CD4-positive, alpha-beta T cell treated with Interleukin-1 beta for 1 hour (primary cell): ENCODE measurements around the gene DUSP10.
A peak's percentile ranks its signal among the peaks of the same experiment; 100 is the strongest.

ENCODE experiments used
- DNase-seq, 2 donors: peaks; one replicate each; pipeline ENCODE4 v3.0.0-alpha.2; 2020 to 2022

Gene DUSP10

DNA sequence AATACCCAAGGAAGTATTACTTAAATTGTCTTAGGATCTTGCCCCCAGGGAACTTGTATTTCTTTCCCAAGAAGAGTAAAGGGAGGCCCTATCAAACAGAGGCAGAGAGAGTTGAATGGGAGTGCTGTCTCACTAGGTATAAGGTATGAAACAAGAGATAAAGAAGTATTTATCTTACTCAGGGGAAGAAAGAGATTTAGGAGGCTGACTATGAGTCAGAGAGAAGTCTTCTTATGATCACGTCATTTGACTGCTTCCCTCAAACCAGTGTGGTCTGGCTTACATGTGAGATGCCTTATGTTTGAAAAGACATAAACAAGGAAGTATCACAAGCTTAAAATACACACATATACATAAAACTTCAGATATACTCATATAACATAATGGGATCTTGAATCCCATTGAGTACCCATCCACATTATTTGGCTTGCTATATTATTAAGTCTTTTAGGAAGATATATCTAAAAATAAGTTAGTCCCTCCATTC is 29.6 kb downstream of the DUSP10 start:
- DNase-seq = peak; percentile 58 to 71

DNA sequence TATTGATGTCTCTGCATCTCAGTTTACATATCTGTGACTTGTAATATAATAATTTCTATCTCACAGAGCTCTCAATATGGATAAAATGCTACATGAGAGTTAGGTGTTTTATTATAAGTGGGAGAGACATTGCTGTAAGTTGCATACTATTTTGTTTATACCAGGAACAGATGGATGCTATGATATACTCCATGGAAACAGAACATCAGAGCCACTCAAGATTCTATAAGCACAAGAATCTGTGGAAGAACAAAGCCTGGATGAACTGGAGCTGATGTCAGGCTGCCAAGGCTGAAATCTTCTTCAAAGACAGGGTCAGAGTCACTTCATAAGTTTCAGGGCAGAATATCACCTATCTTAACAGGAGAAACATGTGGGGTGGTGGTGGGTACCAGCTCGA is 30.2 kb downstream of the DUSP10 start:
- DNase-seq = no peak

- no peak for DNase-seq
These were observed 30.8 kb downstream of the DUSP10 start for GRCh38 chr1:221711063-221711577.

DNA sequence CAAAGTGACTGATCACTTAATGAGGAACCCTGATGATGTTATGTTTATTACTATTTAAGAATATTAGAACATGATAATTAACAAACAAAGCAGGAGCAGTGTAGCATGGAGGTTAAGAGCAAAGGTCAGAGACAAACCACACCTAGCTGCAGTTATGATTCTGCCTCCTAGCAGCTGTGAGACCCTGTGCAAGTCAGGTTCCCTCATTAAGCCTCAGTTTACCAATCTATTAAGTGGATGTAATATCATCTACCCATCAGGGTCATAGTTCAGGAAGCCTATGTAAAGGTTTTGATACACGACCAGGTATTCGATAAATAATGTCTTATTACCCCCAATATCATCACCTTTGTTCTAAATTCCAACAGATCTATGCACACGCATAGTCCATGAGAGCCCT is 32.0 kb downstream of the DUSP10 start:
- no peak for DNase-seq

- peak; percentile 79 to 82 for DNase-seq
These were observed 32.9 kb downstream of the DUSP10 start for GRCh38 chr1:221708987-221709386.

DNA sequence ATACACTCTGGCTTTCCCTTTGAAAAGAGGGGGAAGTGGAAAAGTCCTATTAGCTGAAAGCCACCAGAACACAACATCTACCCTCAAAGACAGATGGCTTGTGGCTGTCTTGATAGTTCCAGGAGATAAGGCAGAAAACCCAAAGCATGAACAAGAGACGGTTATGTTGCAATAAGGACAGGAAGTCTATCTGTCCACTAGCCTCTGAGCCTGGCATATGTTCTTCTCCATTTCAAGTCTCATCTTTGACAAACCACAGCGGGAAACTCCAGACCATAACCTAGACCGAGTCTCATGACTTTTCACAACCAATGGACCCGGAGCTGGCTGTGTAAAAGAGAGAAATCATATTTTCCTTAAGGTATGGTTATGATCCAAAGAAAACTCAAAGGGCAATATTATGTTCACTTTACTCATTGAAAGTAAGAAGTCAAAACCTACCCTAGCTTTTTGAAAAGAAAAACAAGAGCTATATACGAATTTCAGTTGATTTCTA is 33.8 kb downstream of the DUSP10 start:
- peak; percentile 76 to 79 for DNase-seq

- no peak for DNase-seq
These were observed 34.9 kb downstream of the DUSP10 start for GRCh38 chr1:221706876-221707582.

DNA sequence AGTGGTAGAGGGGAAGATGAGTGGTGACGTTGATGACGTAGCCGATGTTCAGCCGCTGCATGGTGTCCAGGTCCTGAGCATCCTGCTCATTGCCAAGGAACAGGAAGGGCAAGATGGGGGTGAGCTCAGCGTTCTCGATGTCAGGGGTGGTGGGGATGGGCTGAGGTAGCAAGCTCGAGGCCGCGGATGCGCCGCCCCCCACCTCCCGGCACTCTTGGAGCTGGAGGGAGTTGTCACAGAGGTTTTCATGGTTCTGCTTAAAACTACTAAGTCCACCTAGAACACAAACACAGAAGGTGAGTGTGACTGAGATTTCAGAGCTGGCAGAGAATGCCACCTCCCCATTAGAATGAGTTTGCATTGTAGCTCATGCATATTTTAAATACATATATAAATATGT is 35.7 kb downstream of the DUSP10 start:
- no peak for DNase-seq

DNA sequence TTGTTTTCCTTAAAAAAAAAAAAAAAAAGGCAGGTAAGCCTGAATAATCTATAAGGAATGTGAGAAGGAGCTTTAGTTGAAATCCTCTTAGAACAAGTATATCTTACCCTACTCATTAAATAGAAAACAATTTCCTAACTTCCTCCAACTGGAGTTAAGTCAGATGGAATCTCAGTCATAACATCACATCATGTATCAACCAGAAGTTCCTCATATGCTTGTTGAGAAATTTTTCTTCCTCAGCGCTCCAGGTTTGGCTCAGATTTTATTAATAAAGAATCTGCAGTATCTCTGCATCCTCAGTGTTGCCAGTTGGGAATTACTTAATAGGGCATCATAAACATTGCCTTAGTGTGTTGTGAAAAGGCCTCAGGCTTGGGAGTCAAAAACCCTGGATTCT is 37.6 kb downstream of the DUSP10 start:
- no peak for DNase-seq

DNA sequence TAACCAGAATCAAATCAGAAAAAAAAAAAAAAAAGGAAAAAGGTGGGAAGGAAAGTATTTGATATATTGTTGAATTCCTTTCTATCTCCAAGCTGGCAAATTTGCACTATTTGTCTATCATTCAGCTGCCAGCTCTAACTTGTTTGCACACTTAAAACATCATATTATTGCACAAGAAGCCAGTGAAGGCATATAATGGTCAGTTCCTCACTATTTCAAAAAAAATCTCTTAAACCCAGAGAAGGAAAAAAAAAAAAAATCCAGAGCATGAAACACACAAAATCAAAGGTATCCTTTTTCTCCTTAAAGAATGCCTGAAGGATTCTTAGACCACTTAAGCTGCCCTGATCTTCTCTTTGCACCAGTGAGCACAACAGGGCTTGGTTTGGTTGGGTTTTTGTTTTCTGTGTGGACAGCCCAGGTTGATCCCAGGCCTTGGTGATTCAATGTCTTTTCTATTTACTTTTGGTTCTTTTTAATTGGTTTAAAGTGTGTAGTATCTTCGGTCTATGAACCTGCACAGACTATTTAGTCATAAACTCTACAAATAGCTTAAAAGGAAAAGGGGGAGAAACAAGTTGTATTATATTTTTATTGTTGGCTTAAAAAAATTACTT is 40.2 kb downstream of the DUSP10 start:
- no peak for DNase-seq

DNA sequence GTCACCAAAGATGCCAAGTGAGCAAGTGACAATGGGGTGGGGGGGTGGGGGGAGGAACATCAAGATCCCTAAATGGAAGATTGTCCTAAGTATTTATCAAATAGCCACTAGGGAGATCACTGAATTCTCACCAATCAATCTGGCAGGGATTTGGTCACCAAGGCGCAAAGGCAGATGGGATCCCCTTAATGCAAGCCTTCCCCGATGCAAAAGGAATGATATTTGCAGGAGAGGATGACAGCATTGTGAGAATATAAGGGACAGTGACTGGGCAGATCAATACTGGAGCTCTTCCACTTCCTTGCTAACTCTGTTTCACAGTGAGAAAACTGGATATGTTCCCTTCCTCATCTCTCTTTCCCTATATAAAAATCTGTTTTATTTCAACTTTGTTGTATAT is 40.9 kb downstream of the DUSP10 start:
- DNase-seq = no peak

DNA sequence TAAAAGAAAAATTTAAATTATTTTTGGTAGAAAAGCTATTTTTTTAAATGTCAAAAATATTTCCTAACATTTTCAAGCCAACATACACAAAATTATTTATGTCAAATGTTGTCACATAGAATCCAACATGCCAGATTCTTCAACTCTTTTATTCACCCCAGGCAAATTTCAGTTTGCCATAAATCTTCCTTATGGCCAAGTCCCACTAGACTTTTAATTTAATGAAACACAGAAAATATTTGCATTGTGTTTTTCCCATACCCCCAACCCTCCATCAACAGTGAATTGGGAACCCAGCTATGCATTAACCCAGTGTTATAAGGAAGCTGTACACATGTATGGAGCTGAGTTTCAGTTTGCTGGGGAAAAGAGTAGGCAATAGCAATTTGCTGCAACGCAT is 41.4 kb downstream of the DUSP10 start:
- DNase-seq = no peak

DNA sequence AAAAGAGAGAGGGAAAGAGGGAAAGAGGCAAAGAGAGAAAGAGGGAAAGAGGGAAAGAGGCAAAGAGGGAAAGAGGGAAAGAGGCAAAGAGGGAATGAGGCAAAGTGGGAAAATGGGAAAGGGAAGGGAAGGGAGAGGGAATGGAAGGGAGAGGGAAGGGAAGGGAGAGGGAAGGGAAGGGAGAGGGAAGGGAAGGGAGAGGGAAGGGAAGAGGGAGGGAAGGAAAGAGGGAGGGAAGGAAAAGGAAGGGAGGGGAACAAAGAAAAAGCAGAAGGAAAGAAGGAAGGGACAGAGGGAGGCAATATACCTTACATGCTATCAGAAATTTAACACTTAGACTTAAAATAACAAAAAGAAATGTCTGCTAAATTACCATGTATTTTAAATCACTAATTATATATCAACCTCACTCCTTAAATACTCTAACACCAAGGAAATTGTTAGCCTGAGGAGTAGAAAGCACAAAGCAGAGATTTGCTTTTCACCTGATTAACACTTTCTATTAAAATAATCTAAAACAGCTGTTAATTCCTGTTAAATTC is 41.8 kb downstream of the DUSP10 start:
- no peak for DNase-seq

DNA sequence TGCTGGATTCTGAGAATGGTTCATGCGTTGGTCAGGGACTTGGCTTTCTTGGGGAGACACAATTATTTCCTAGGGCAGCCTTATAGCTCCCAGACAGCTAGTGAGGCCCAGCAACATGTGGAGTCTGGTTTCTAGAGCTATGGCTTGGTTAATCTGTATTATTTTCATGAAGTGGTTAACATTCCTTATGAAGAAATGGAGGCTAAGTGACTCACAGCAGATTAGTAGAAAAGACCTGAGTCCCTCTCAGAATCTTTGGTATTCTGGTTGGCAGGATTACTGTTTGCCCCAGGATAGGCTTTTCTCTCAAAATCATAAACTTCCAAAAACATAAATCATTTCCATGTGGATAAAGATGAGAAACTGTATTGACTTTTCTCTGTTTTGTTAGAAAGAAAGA is 42.3 kb downstream of the DUSP10 start:
- no peak for DNase-seq

DNA sequence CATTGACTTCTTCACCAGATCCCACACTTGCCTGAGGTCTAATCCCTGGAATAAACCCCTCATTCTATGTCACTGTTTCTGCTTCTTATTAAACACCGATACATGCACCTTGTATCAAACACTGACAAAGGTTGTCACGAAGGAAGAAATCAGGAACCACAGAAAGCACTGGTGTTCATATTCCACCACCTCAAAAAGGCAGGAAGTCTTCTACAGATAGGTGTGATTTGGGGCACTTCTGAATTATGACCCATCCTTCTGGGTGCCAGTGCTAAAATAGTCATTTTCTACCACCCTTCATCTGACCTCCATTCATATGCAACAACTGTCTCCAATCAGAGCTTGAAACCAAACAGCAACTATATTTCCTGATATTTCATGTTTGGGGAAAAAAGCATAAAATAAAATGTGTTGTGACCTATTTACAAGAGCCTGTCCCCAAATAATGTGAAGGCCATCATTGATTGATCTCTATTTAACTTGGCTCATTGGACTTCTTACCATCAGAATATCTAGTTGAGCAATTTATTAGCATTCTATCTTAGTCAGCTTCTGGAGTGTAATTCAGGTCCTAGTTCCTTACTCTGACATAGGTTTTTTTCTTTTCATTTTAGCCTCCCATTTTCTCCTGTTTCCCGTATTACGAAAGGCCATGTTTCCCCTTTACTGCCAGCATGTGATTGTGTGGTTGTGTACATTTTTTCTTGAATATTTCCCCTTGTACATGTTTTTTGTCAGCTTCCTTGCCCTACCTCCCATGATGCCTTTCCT is 43.1 kb downstream of the DUSP10 start:
- DNase-seq = no peak

DNA sequence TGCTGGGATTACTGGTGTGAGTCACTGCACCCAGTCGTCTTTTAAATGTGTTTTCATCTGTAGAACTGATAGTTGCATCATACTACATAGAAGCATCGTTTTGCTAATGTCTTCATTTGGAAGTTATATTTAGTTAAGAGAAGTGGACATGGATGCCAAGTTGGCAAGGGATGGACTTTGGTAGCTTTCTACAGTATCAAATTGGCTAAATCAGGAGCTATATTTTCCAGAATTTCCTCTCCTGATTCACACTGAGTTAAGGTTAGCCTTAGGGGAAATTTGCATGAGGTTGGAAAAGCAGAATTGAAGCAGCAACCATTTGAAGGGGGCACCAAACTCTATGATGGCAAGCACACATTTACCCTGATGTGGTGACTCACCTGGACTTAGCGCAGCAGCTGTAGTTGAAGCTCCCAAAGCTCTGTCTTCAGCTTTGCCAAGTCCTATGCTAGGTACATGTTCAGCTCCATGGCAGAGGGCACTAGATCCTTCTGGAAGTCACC is 43.9 kb downstream of the DUSP10 start:
- no peak for DNase-seq

GRCh38 chr1:221696718-221697461 is 45.0 kb downstream of the DUSP10 start:
- no peak for DNase-seq

DNA sequence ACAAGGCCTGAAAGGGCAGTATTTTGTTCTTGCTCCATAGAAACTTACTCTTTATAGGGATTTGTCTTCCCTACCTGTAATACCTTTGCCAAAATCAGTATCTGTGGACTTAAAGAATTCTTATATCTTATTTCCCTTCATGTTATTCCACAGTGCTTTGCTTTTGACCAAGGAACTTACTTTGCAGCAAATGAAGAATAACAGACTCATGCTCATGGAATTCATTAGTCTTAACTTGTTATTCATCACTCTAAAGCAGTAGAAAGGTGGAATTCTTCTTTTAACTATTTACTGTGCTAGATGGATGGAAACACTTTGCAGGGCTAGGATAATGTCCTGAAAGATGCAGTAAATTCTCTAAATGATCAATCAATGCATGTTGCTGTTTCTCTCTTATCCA is 45.9 kb downstream of the DUSP10 start:
- no peak for DNase-seq

- DNase-seq = no peak
These were observed 46.6 kb downstream of the DUSP10 start for GRCh38 chr1:221695301-221695700.

DNA sequence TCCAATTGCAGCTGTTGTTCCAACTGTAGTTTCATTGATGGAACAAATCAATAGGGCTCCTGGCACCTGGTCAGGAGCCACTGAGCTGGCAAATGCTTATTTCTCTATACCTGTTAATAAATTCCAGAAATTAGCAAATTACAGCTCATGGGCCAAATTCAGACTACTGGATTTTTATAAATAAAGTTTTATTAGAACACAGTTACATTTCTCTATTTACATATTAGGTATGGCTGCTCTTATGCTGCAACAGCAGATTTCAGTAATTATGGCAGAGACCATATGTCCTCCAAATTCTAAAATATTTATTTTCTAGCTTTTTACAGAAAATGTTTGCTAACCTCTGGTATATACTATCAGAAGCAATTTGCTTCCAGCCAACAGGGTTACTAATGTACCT is 47.8 kb downstream of the DUSP10 start:
- DNase-seq = no peak

DNA sequence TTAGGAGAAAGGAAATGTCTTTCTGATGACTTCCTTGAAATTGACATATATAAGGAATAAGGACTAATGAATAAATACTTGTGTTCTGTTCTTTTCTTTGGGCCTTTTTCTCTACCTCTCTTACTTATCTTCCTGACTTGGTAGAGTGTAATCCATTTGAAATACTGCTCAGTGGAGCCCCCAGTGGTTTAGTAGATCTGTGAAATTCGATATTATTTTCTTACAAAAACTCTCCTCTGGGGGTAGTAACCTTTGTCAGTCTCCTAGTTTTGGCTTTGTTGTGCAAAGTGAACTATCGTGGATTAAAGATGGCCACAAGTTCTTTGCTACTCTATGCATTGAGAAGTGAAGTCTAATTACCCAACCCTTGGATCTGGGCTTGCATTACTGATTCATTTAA is 48.8 kb downstream of the DUSP10 start:
- no peak for DNase-seq

DNA sequence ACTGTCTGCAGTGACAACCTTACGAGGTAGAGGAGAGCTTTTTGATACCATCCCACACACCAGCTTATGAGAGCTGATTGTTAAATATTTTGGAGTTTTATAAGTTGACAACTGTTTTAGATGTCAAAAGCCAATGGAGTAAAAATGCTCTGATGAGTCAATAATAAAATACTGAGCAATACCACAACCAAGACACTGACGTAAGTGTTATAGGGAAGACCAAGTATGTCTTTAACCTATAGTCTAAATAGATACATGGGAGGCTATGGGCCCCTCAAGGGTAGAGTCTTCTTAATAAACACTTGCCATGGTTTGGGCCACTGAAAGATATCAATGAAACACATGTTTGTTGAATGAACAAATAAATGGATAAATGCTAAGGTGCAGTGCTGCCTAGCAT is 49.2 kb downstream of the DUSP10 start:
- no peak for DNase-seq
